HL-60 (cell line): ENCODE data around the gene ST7.

Experiments used
- DNase-seq, 2 experiments: peaks; one replicate each; pipeline ENCODE4 v3.0.0-alpha.2; 2010 to 2020; ENCODE audit warnings: low read depth in 1 of 2, low spot score in 1 of 2
- H3K27ac ChIP-seq: fragments of 250-450 bp; sonication (Bioruptor Pico); replicated peaks from 2 replicates; pipeline ENCODE4 v1.5.1; 2020; ENCODE audit warnings: mild to moderate bottlenecking, moderate library complexity
- H3K27me3 ChIP-seq: fragments of 250-450 bp; sonication (Bioruptor Pico); 2 replicates; pipeline ENCODE4 v1.5.1; 2021; ENCODE audit warnings: mild to moderate bottlenecking, moderate library complexity; ENCODE audit not compliant: insufficient read depth, poor library complexity, severe bottlenecking
- H3K4me3 ChIP-seq: replicated peaks from 2 replicates; pipeline ENCODE4 v1.5.1; 2011; ENCODE audit warnings: mild to moderate bottlenecking, control low read depth, low read length; ENCODE audit not compliant: insufficient read depth
- GABPA ChIP-seq: IDR thresholded peaks from 2 replicates; pipeline ENCODE4 v1.6.1; 2012; ENCODE audit warnings: low read depth
- POLR2AphosphoS5 ChIP-seq: IDR thresholded peaks from 2 replicates; pipeline ENCODE4 v1.6.1; 2012; ENCODE audit warnings: low read depth
- SPI1 ChIP-seq: IDR thresholded peaks from 2 replicates; pipeline ENCODE4 v1.6.1; 2012; ENCODE audit warnings: low read depth, mild to moderate bottlenecking, borderline replicate concordance
- TF ChIP-seq, protein P1 (sequence below): IDR thresholded peaks from one replicate; pipeline ENCODE4 v1.5.1; 2011; ENCODE audit warnings: low read length, control low read depth, inconsistent platforms; ENCODE audit not compliant: insufficient read depth
- TF ChIP-seq, protein P2 (sequence below): IDR thresholded peaks from 2 replicates; pipeline ENCODE4 v1.6.1; 2012; ENCODE audit warnings: low read depth; ENCODE audit not compliant: insufficient replicate concordance

The ST7 gene

DNA sequence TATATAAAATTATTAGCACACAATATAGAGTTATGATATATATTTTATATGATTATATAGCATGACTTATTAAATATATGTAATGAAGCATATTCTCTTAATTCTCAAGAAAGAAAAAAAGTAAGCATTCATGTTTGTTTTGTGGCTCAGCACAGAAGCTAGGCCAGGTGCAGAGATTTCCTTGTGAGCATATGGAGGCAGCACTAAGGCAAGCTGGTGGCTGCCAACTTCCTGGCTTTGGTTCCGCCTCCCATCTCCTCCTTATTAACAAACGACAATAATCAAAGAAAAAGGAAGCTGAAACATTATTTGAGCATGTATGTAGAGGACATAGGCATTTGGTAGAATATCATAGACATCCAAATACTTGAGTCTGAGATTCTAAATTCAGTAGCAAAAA is 130.3 kb downstream of the ST7 start:
- H3K4me3 ChIP-seq, result no peak overlapping the region
- no peak overlapping the region for H3K27ac ChIP-seq
- H3K27me3 ChIP-seq, result no peaks in the 10 kb centered on the region
- TF ChIP-seq POLR2AphosphoS5 (no peak), GABPA (no peak), SPI1 (no peak)
- TF ChIP-seq, protein P1, sequence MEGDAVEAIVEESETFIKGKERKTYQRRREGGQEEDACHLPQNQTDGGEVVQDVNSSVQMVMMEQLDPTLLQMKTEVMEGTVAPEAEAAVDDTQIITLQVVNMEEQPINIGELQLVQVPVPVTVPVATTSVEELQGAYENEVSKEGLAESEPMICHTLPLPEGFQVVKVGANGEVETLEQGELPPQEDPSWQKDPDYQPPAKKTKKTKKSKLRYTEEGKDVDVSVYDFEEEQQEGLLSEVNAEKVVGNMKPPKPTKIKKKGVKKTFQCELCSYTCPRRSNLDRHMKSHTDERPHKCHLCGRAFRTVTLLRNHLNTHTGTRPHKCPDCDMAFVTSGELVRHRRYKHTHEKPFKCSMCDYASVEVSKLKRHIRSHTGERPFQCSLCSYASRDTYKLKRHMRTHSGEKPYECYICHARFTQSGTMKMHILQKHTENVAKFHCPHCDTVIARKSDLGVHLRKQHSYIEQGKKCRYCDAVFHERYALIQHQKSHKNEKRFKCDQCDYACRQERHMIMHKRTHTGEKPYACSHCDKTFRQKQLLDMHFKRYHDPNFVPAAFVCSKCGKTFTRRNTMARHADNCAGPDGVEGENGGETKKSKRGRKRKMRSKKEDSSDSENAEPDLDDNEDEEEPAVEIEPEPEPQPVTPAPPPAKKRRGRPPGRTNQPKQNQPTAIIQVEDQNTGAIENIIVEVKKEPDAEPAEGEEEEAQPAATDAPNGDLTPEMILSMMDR, result no peak
- TF ChIP-seq, protein P2, sequence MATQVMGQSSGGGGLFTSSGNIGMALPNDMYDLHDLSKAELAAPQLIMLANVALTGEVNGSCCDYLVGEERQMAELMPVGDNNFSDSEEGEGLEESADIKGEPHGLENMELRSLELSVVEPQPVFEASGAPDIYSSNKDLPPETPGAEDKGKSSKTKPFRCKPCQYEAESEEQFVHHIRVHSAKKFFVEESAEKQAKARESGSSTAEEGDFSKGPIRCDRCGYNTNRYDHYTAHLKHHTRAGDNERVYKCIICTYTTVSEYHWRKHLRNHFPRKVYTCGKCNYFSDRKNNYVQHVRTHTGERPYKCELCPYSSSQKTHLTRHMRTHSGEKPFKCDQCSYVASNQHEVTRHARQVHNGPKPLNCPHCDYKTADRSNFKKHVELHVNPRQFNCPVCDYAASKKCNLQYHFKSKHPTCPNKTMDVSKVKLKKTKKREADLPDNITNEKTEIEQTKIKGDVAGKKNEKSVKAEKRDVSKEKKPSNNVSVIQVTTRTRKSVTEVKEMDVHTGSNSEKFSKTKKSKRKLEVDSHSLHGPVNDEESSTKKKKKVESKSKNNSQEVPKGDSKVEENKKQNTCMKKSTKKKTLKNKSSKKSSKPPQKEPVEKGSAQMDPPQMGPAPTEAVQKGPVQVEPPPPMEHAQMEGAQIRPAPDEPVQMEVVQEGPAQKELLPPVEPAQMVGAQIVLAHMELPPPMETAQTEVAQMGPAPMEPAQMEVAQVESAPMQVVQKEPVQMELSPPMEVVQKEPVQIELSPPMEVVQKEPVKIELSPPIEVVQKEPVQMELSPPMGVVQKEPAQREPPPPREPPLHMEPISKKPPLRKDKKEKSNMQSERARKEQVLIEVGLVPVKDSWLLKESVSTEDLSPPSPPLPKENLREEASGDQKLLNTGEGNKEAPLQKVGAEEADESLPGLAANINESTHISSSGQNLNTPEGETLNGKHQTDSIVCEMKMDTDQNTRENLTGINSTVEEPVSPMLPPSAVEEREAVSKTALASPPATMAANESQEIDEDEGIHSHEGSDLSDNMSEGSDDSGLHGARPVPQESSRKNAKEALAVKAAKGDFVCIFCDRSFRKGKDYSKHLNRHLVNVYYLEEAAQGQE, result no peak
- no peak for DNase-seq

DNA sequence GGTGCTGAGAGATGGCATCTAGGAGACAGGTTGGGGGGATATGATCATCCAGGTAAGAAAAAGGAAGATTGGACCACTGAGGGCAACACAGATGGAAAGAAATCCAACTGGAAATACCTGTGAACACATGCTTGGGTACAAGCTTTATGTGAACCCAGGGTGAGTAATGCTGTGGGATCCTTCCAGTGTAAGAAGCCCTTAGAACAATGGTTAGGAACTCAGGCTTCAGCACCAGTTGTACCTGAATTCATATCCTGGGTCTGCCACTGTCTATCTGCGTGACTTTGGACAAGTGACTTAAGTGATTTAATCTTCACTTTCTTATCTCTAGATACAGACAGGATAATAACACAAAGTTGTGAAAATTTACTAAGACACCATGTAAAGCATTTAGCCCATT is 131.0 kb downstream of the ST7 start:
- TF ChIP-seq, protein P2, result no peak
- no peak for TF ChIP-seq SPI1
- no peak for TF ChIP-seq POLR2AphosphoS5
- TF ChIP-seq GABPA, result no peak
- TF ChIP-seq, protein P1, result no peak
- Histone ChIP-seq H3K4me3 (no peak overlapping the region), H3K27me3 (no peaks in the 10 kb centered on the region), H3K27ac (no peak overlapping the region)
- no peak for DNase-seq

DNA sequence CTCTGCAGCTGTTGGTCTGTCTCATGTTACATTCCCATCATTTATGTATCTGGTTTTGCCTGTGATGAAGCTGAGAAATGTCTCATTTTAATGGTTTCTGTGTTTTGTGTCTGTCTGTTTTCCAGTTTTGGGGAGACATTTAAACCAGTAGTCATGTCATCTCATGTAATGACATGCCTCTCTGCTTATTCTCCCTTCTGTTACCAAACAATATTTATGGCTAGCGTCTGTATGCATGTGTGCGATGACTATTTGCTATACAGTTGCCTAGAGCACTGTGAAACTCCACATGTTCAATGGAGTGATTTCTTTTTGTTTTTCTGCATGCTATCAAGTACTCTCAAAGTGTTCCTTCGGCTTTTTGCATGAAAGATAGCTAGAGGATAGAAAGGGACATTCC is 132.0 kb downstream of the ST7 start:
- no peak overlapping the region for H3K27ac ChIP-seq
- no peak overlapping the region for H3K4me3 ChIP-seq
- DNase-seq, result no peak
- no peaks in the 10 kb centered on the region for H3K27me3 ChIP-seq
- TF ChIP-seq, protein P1, result no peak
- TF ChIP-seq, protein P2, result no peak
- TF ChIP-seq SPI1, result no peak
- no peak for TF ChIP-seq POLR2AphosphoS5
- TF ChIP-seq GABPA, result no peak
